SIG-M5 treated with dmso at 0.1 percent for 504 hours (cell line): Measurements from ENCODE around the gene RFX2.
A peak's percentile ranks its signal among the peaks of the same experiment; 100 is the strongest.
"Not testable (repeated sequence)": the region's sequence is repeated elsewhere in the genome, so short reads cannot be mapped to it uniquely, and the experiment has no call there.

Experiments
- DNase-seq: peaks from one replicate; lab custom pipeline; 2025; ENCODE audit not compliant: unreplicated experiment; lab: John Stamatoyannopoulos, UW

Gene RFX2

GRCh38 chr19:5974721-5975387, 135.4 kb downstream of the RFX2 start:
- no peak for DNase-seq

- DNase-seq: no peak
Observed at GRCh38 chr19:5973867-5974635, 136.2 kb downstream of the RFX2 start.

- no peak for DNase-seq
Observed at GRCh38 chr19:5973376-5973775, 136.9 kb downstream of the RFX2 start.

- DNase-seq: no peak
Observed at GRCh38 chr19:5972355-5972731, 138.0 kb downstream of the RFX2 start.

GRCh38 chr19:5971714-5972354, 138.5 kb downstream of the RFX2 start:
- DNase-seq: no peak

- DNase-seq: no peak
Observed at GRCh38 chr19:5969476-5969875, 140.8 kb downstream of the RFX2 start.

GRCh38 chr19:5968431-5969373, 141.6 kb downstream of the RFX2 start:
- DNase-seq: no peak

GRCh38 chr19:5967994-5968430, 142.3 kb downstream of the RFX2 start:
- DNase-seq: peak; percentile 52

GRCh38 chr19:5967571-5967970, 142.7 kb downstream of the RFX2 start:
- DNase-seq: no peak

GRCh38 chr19:5966941-5967340, 143.4 kb downstream of the RFX2 start:
- no peak for DNase-seq

- no peak for DNase-seq
Observed at GRCh38 chr19:5966215-5966614, 144.1 kb downstream of the RFX2 start.

- no peak for DNase-seq
Observed at GRCh38 chr19:5964816-5965565, 145.3 kb downstream of the RFX2 start.

- DNase-seq: no peak
Observed at GRCh38 chr19:5963855-5964254, 146.4 kb downstream of the RFX2 start.

GRCh38 chr19:5963259-5963658, 147.0 kb downstream of the RFX2 start:
- DNase-seq: not testable (repeated sequence)

GRCh38 chr19:5961969-5962945, 148.0 kb downstream of the RFX2 start:
- DNase-seq: no peak

- DNase-seq: not testable (repeated sequence)
Observed at GRCh38 chr19:5961641-5961968, 148.7 kb downstream of the RFX2 start.

- no peak for DNase-seq
Observed at GRCh38 chr19:5960005-5961001, 150.0 kb downstream of the RFX2 start.
